Activated CD8-positive, alpha-beta memory T cell treated with anti-CD3 and anti-CD28 coated beads, Interleukin-2, amount 10 ng/mL, durations not matched to agents 7 days and 5 days (primary cell): ENCODE data around the gene RGL1. TPM values are rescaled to one million over a fixed set of nuclear protein-coding genes. Genes with fewer than 3 reads are reported as not detected.

Experiments used
- ATAC-seq: fragments of 150-1000 bp; cut with Tn5 transposase; one replicate; pipeline ENCODE4 v1.10.0; 2021; ENCODE audit warnings: moderate library complexity
- CTCF ChIA-PET: fragments of 350-600 bp; sonication (Branson Sonifier 250); formaldehyde crosslinking; loops from one replicate; lab custom pipeline; 2021; ENCODE audit warnings: antibody characterized with exemption; lab: Charles Lee
- DNase-seq: peaks from one replicate; pipeline ENCODE4 v3.0.0-alpha.2; 2020
- H3K27ac Mint-ChIP-seq: one replicate; pipeline ENCODE4 v1.8.0; 2021; ENCODE audit warnings: mild to moderate bottlenecking, mixed read lengths
- H3K27me3 Mint-ChIP-seq: one replicate; pipeline ENCODE4 v1.8.0; 2021; ENCODE audit warnings: mixed read lengths
- H3K36me3 Mint-ChIP-seq: one replicate; pipeline ENCODE4 v1.8.0; 2021; ENCODE audit warnings: mild to moderate bottlenecking, mixed read lengths
- H3K4me1 Mint-ChIP-seq: one replicate; pipeline ENCODE4 v1.8.0; 2021; ENCODE audit warnings: mixed read lengths
- H3K4me3 Mint-ChIP-seq: one replicate; pipeline ENCODE4 v1.8.0; 2021; ENCODE audit warnings: mild to moderate bottlenecking, moderate library complexity, mixed read lengths
- H3K9me3 Mint-ChIP-seq: one replicate; pipeline ENCODE4 v1.8.0; 2022; ENCODE audit warnings: low read depth, mixed read lengths
- total RNA-seq, 2 experiments: library from RNA; stranded (reverse); gene quantifications; one replicate each; pipeline ENCODE4 v1.2.3, GENCODE V29; 2021

RGL1 gene
- total RNA-seq, 2 experiments from 2014 or later: 2.0 to 2.9 TPM

DNA sequence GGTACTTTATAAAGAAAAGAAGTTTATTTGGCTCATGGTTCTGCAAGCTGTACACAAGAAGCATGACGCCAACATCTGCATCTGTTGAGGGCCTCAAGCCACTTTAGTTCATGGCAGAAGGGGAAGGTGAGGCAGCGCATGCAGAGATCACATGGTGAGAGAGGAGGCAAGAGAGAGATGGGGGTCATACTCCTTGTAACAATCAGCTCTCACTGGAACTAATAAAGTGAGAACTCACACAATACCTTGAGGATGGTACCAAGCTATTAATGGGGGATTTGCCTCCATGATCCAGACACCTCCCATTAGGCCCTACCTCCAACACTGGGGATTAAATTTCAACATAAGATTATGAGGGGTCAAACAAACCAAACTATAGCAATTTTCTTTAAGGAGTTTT, 3.3 kb upstream of the RGL1 start:
- ATAC-seq: no peak
- DNase-seq: no peak
- peaks cover 19% of the 10 kb centered on the region for H3K27me3 Mint-ChIP-seq
- H3K4me3 Mint-ChIP-seq: no peak overlapping the region
- peaks cover 16% of the 10 kb centered on the region for H3K9me3 Mint-ChIP-seq
- peaks cover 8% of the 10 kb centered on the region for H3K4me1 Mint-ChIP-seq
- H3K27ac Mint-ChIP-seq: no peak overlapping the region
- CTCF ChIA-PET: interaction anchor here (1.2 kb wide), 1 partner anchor 17 kb away, joined by 3 read pairs; no protein-coding TSS in a partner anchor
- H3K36me3 Mint-ChIP-seq: peaks cover 4% of the 10 kb centered on the region

DNA sequence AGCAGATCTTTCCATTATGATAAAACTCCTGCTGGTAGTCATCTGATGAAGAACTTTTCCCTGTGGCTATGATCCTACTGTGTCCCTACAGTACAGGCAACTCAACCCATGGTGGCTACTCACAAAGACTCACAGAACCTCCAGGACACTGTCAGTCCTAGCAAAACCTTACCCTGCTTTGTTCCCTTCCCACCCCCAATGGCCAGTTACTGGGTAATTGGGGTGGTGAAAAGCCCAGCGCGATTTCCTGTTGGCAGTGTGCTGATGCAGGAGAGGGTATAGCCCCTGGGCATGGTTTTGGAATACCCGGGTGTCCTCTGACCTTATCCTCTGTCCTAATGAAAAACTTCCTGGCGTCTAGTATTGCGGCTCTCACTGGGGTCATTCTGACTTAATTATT, 533 bp upstream of the RGL1 start:
- peaks cover 7% of the 10 kb centered on the region for H3K36me3 Mint-ChIP-seq
- DNase-seq: no peak
- ATAC-seq: no peak
- peaks cover 23% of the 10 kb centered on the region for H3K27me3 Mint-ChIP-seq
- H3K4me3 Mint-ChIP-seq: no peak overlapping the region
- H3K9me3 Mint-ChIP-seq: peaks cover 16% of the 10 kb centered on the region
- CTCF ChIA-PET: no interaction called here
- H3K27ac Mint-ChIP-seq: no peak overlapping the region
- peaks cover 19% of the 10 kb centered on the region for H3K4me1 Mint-ChIP-seq

DNA sequence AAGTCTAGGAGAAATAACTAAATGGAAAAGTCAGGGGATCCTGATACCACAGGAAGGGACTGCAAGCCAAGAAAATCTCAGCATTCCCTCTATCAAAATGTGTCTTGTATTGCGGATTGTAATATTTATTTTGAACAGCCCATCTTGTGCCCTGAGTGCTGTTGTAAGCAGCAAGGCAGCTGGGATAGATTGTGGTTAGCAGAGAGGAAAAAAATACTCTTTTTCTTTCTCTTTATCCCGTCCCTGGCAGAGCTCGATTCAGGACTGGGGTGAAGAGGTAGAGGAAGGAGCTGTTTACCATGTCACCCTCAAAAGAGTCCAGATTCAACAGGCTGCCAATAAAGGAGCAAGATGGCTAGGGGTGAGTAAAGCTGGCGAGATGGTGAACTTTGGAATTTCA, 1.2 kb downstream of the RGL1 start:
- no peak for DNase-seq
- Mint-ChIP-seq H3K4me1 (peaks cover 19% of the 10 kb centered on the region), H3K27ac (no peak overlapping the region), H3K4me3 (no peak overlapping the region), H3K27me3 (peaks cover 23% of the 10 kb centered on the region), H3K9me3 (peaks cover 8% of the 10 kb centered on the region), H3K36me3 (peaks cover 7% of the 10 kb centered on the region)
- ATAC-seq: no peak
- CTCF ChIA-PET: interaction anchor here (1.1 to 1.3 kb wide), 2 partner anchors 51 to 121 kb away, joined by 3 read pairs; no protein-coding TSS in a partner anchor

DNA sequence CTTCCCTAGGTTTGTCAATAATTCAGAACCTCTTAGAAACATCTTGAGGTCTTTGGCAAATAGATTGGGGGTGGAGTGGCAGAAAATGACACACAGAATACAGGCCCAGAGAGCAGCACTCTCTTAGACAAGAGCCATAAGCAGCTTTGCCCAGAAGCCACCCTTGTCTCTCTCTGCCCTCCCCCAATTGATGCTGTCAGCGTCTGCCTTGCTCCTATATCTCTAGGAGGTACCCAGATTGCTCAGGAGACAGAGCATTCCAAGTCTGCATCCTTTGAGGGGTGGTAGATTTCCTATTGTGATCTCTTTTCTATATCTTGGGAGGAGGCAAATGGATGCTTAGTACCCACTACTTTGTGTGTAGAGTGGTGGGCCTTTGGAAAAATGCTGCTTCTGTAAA, 1.8 kb downstream of the RGL1 start:
- Mint-ChIP-seq H3K27me3 (peaks cover 23% of the 10 kb centered on the region), H3K9me3 (peaks cover 8% of the 10 kb centered on the region), H3K36me3 (peaks cover 6% of the 10 kb centered on the region), H3K27ac (no peak overlapping the region), H3K4me1 (peaks cover 19% of the 10 kb centered on the region), H3K4me3 (no peak overlapping the region)
- ATAC-seq (no peak), DNase-seq (no peak)
- CTCF ChIA-PET: no interaction called here

DNA sequence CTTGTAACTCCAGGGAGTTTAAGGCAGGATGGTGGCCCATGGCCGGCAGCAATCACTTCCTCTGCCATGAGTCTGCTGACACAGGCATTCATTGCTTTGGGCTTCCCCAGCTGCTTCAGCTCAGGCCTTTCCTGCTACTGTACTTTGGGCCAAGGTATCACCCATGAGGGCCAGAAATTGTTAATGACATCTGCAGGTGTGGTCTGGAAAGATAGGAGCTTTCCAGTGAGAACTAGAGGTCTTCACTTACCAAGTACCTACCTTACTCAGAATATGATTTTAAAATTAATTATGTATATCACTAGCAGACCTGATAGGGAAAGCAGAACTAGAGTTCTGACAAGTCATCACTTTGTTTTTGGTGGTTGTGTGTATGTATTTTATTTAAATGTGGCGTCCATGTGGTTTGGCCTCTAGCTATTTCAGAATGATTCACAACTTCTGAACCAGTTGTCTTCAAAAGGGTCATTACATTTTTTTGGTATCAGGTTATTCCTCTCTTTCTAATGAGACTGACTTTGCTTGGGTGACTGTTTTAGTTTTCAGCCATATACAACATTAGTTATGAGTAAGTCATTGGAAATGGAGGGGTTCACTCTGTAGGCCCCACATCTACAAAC, 2.7 kb downstream of the RGL1 start:
- Mint-ChIP-seq H3K27me3 (peaks cover 23% of the 10 kb centered on the region), H3K4me1 (peaks cover 19% of the 10 kb centered on the region), H3K27ac (no peak overlapping the region), H3K4me3 (no peak overlapping the region), H3K9me3 (peaks cover 4% of the 10 kb centered on the region), H3K36me3 (peaks cover 6% of the 10 kb centered on the region)
- ATAC-seq (no peak), DNase-seq (no peak)
- CTCF ChIA-PET: interaction anchor here (0.8 kb wide), 1 partner anchor 108 kb away, joined by 3 read pairs; no protein-coding TSS in a partner anchor

DNA sequence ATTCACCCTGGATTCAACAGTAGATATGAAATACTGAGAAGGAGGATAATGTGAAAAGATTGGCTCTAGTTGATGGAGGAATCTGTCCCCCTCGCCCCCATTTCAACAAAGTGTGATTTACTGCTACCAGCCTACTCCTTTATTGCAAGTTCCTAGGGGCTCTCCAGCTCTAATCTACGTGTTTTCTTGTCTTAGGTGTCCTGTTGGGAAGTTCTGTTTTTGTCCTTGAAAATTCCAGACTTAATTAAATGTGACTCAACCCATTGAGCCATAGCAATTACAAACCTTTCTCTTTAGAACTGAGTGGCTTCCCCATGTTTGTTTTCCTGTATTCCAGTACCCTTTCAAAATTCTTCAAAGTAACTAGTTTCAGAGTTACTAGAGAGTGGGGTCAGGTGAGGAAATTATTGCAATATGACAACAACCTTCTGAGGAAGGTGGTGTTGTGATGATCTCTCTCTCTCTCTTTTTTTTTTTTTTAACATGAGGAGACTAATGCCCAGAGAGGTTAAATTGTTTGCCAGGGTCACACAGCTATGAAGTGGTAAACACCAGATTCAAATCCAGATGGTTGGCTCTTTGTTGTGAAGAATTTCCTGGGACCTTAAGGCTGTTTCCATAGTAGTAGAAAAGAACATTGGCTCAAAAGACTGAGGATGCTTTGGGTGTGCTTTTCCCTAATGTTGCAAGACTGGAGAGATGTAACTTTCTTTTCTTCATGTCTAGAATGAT, 3.5 kb downstream of the RGL1 start:
- CTCF ChIA-PET: interaction anchor here (0.8 kb wide), 1 partner anchor 107 kb away, joined by 3 read pairs; no protein-coding TSS in a partner anchor
- ATAC-seq (no peak), DNase-seq (no peak)
- Mint-ChIP-seq H3K4me3 (no peak overlapping the region), H3K9me3 (no peaks in the 10 kb centered on the region), H3K36me3 (peaks cover 3% of the 10 kb centered on the region), H3K27ac (no peak overlapping the region), H3K4me1 (peaks cover 19% of the 10 kb centered on the region), H3K27me3 (peaks cover 22% of the 10 kb centered on the region)

DNA sequence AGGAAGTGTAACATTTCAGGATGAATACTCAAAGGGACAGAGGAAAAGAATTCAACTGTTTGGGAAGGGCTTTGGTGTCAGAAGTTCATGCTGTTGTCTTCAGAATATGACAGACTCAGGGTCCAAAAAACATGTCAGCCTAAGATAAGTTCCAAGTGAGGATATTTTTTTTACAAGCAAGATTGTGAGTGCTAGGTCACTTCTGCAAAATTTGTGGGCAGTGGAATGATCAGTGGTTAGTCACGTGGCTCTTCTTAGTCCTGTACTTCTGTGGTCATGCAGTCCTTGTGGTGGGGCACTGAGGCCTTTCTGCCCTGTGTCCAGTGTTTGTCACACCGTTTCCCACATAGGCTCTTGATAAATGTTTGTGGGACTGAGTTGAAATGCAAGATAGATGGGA, 5.2 kb downstream of the RGL1 start:
- no peak overlapping the region for H3K27ac Mint-ChIP-seq
- no peak for DNase-seq
- H3K4me3 Mint-ChIP-seq: no peak overlapping the region
- peaks cover 15% of the 10 kb centered on the region for H3K27me3 Mint-ChIP-seq
- H3K36me3 Mint-ChIP-seq: peaks cover 3% of the 10 kb centered on the region
- ATAC-seq: no peak
- H3K4me1 Mint-ChIP-seq: peaks cover 19% of the 10 kb centered on the region
- no peaks in the 10 kb centered on the region for H3K9me3 Mint-ChIP-seq
- CTCF ChIA-PET: no interaction called here

DNA sequence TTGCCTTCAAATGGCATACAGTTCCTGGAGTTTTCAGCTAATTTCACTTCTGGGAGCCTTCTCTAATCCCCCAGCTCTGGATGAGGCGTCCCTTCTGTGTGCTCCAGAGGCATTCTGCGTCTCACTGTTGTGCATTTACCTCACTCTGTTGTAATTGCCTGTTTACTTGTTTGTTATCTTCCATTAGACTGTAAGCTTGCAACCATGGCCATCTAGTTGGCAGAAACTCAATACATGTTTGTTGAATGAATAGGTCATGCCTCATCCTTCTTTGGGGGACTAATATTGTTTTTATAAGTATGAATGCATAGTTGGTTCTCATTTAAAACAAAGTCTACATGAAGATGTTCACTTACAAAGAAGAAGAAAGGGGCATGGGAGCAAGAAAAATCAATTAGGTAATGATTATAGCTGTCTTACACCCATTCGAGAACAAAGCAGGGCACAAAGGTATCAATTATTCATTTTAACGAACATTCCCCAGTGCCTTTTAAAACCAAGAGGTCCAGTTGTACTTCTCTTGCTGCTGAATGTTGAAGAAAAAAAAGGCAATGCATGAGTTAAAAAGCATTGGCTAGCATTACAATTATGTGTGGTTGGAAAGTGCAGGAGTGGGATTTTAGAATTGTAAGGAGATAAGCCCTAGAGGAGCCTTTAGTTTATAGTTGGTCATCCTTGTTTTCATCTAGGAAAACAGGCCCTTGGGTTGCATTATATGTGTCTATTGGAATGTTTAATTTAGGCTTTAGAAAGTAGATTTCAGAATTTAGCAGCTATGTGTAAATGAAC, 6.0 kb downstream of the RGL1 start:
- Mint-ChIP-seq H3K27ac (no peak overlapping the region), H3K4me3 (no peak overlapping the region), H3K4me1 (peaks cover 14% of the 10 kb centered on the region), H3K9me3 (no peaks in the 10 kb centered on the region), H3K27me3 (peaks cover 10% of the 10 kb centered on the region), H3K36me3 (peaks cover 3% of the 10 kb centered on the region)
- CTCF ChIA-PET: no interaction called here
- DNase-seq (no peak), ATAC-seq (no peak)

DNA sequence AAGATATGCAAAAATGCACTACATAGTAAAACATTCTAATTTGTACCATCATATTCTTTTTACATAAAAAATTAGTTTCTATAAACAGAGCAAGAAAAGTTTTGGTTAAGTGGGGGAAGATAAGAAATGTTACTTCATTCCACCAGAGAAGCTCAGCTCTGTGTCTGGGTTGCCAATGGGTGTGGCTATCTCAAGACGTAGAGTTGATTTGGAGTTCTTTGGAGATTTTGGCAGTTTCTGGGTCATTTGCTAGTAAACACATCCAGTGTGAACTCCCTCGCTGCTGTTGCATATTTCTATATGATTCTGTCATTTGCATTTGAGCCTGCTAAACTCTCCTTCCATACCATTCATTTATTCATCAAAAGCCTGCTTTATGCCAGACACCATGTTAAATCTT, 7.2 kb downstream of the RGL1 start:
- Mint-ChIP-seq H3K4me1 (peaks cover 8% of the 10 kb centered on the region), H3K9me3 (no peaks in the 10 kb centered on the region), H3K36me3 (no peaks in the 10 kb centered on the region), H3K27ac (no peak overlapping the region), H3K4me3 (no peak overlapping the region), H3K27me3 (peaks cover 4% of the 10 kb centered on the region)
- ATAC-seq: no peak
- no peak for DNase-seq
- CTCF ChIA-PET: no interaction called here

DNA sequence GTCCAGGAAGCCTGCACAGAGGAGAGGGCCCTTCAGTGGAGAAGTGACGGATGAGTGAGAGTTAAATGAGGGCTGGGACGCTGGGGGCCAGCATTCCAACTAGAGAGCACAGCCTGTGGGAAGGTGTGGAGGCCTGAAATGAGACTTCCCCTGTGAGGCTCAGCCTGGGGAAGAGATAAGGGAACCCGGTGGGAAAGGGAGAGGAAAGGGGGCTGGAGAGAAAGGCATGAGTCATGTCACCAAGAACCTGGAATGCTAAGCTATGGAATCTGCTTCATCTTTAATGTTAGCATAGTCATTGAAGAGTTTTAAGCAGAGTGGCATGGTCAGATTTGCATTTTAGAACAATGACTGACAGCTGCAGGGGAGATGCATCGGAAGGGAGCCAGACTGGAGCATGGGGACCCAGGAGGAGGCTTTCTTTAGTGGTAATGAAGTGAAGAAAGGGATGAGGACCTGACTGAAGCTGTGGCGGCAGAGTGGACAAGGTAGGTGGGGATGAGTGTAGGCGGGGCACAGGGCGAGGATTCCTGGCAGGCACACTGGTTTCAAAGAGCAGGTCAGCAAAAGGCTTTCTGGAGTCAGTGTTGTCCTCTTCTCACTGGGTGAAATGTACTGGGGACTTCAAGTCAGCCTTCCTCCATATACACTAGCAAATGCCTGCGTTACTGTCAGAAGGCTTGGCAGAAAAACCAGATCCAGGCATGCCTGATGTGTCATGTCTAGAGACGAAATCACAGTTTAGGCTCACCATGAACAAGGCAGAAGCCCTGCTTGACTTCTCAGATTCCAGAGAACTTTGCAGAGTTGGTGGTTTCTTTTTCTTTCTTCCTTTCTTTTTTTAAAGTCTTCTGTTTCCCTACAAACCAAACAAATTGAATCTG, 8.0 kb downstream of the RGL1 start:
- Mint-ChIP-seq H3K36me3 (no peaks in the 10 kb centered on the region), H3K9me3 (no peaks in the 10 kb centered on the region), H3K27me3 (peaks cover 7% of the 10 kb centered on the region), H3K4me1 (peaks cover 2% of the 10 kb centered on the region), H3K4me3 (no peak overlapping the region), H3K27ac (no peak overlapping the region)
- no peak for ATAC-seq
- DNase-seq: no peak
- CTCF ChIA-PET: no interaction called here

DNA sequence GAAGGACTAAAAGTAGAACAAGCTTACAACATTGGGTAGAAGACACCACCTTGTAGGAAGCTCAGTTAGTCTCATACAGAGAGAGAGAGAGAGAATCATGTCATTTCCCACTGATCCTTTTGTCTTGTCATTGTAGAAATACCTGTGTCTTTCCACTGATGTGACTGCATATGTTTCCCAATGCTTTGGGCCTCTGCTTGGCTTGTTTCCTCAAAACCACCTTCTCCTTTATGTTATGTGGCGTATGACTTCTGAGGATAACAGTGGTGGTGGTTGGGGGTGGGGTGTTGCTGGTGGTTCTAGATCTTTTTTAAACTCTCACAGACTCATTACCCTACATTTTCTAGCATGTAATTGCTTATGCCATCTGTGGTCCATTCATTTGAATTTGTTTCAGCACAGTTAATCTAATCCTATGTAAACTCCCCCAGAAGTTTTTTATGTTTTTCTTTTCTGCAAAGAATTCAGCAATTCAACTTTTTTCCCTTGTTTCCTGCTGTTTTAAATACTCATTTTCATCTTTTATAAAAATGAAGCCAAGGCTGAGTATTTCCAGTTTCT, 9.3 kb downstream of the RGL1 start:
- DNase-seq: no peak
- Mint-ChIP-seq H3K4me3 (no peak overlapping the region), H3K27ac (no peak overlapping the region), H3K27me3 (peaks cover 7% of the 10 kb centered on the region), H3K9me3 (no peaks in the 10 kb centered on the region), H3K36me3 (no peaks in the 10 kb centered on the region), H3K4me1 (no peaks in the 10 kb centered on the region)
- no peak for ATAC-seq
- CTCF ChIA-PET: no interaction called here

DNA sequence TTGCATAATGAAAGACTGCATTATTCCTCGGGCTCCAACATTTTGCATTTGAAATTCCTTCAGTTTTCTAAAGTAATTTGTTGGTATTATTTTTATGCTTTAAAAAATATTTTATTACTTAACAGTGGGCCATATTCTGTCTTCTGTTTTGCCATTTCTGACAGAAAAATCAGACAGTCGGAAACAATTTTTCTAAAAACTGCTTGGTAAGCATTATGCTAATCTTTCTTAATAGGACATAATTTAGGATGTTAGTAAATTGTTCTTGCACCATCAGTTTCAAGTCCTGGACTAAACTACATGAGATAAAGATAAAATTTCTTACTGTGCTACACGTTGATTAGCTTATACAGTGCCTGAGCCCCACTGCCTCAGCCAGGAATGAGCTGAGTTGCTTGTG, 11.2 kb downstream of the RGL1 start:
- Mint-ChIP-seq H3K9me3 (no peaks in the 10 kb centered on the region), H3K36me3 (no peaks in the 10 kb centered on the region), H3K4me1 (no peaks in the 10 kb centered on the region), H3K27ac (no peak overlapping the region), H3K27me3 (peaks cover 7% of the 10 kb centered on the region), H3K4me3 (no peak overlapping the region)
- CTCF ChIA-PET: interaction anchor here (1.2 kb wide), 1 partner anchor 131 kb away, joined by 4 read pairs; no protein-coding TSS in a partner anchor
- ATAC-seq (no peak), DNase-seq (no peak)
